Loucy (cell line): Measurements from ENCODE around the gene DTNBP1.

Source experiments
- CTCF ChIP-seq: fragments of 200-600 bp; sonication (generic); conservative IDR thresholded peaks from 2 replicates; pipeline ENCODE4 v1.5.1; 2014; ENCODE audit warnings: mild to moderate bottlenecking, antibody characterized with exemption, low read length
- EZH2phosphoT487 ChIP-seq: fragments of 200-600 bp; IDR thresholded peaks from 2 replicates; pipeline ENCODE4 v1.6.1; 2018; ENCODE audit warnings: antibody characterized with exemption, mild to moderate bottlenecking, moderate library complexity, borderline replicate concordance

- TF ChIP-seq CTCF (no peak), EZH2phosphoT487 (no peak)
These were observed 137.9 kb downstream of the DTNBP1 start for GRCh38 chr6:15524861-15525401.
